GM23338 (cell line): ENCODE data around the gene PLEKHG4B. TPM values are rescaled to one million over a fixed set of nuclear protein-coding genes. Genes with fewer than 3 reads are reported as not detected.

Source experiments
- ATAC-seq: fragments of 200-7000 bp; cut with Tn5 transposase; 3 replicates; pipeline ENCODE4 v1.9.1; 2020
- DNase-seq: peaks from one replicate; pipeline ENCODE4 v3.0.0-alpha.2; 2015; ENCODE audit warnings: low spot score
- H2AFZ ChIP-seq: fragments of 200-600 bp; sonication (generic); 2 replicates; pipeline ENCODE4 v1.8.0; 2016; ENCODE audit warnings: antibody characterized with exemption, mild to moderate bottlenecking, moderate library complexity
- H3F3A ChIP-seq: fragments of 200-600 bp; sonication (generic); replicated peaks from 2 replicates; pipeline ENCODE4 v1.8.0; 2017; ENCODE audit warnings: antibody characterized with exemption, mixed run types, low read depth
- H3K27ac ChIP-seq: fragments of 200-600 bp; sonication (generic); 2 replicates; pipeline ENCODE4 v1.6.1; 2016; ENCODE audit warnings: low read depth
- H3K27me3 ChIP-seq: fragments of 200-600 bp; sonication (generic); 2 replicates; pipeline ENCODE4 v1.8.0; 2016; ENCODE audit warnings: mild to moderate bottlenecking, mixed run types, moderate library complexity; ENCODE audit not compliant: insufficient read depth
- H3K36me3 ChIP-seq: fragments of 200-600 bp; sonication (generic); 2 replicates; pipeline ENCODE4 v1.8.0; 2016; ENCODE audit warnings: mild to moderate bottlenecking; ENCODE audit not compliant: insufficient read depth
- H3K4me1 ChIP-seq: fragments of 200-600 bp; sonication (generic); 2 replicates; pipeline ENCODE4 v1.8.0; 2016; ENCODE audit warnings: mild to moderate bottlenecking, moderate library complexity; ENCODE audit not compliant: insufficient read depth
- H3K4me2 ChIP-seq: fragments of 200-600 bp; sonication (generic); 2 replicates; pipeline ENCODE4 v1.7.1; 2017; ENCODE audit warnings: mixed run types
- H3K4me3 ChIP-seq: fragments of 200-600 bp; sonication (generic); 2 replicates; pipeline ENCODE4 v1.6.1; 2016; ENCODE audit warnings: mixed run types
- H3K79me2 ChIP-seq: fragments of 200-600 bp; sonication (generic); replicated peaks from 2 replicates; pipeline ENCODE4 v1.8.0; 2017; ENCODE audit warnings: mild to moderate bottlenecking; ENCODE audit not compliant: insufficient read depth
- H3K9me2 ChIP-seq: fragments of 200-600 bp; sonication (generic); 2 replicates; pipeline ENCODE4 v1.8.0; 2017; ENCODE audit not compliant: insufficient read depth
- H4K20me1 ChIP-seq: fragments of 200-600 bp; sonication (generic); replicated peaks from 2 replicates; pipeline ENCODE4 v1.8.0; 2017; ENCODE audit warnings: mild to moderate bottlenecking; ENCODE audit not compliant: insufficient read depth
- H3K27ac Mint-ChIP-seq: 2 replicates; pipeline ENCODE4 v1.8.0; 2020; ENCODE audit warnings: inconsistent platforms, mild to moderate bottlenecking, moderate library complexity, mixed read lengths
- H3K27me3 Mint-ChIP-seq: 3 replicates; pipeline ENCODE4 v1.8.0; 2022; ENCODE audit warnings: low read depth, mild to moderate bottlenecking, moderate library complexity, mixed read lengths, inconsistent platforms; ENCODE audit not compliant: insufficient read depth, poor library complexity
- H3K36me3 Mint-ChIP-seq: 3 replicates; pipeline ENCODE4 v1.8.0; 2021; ENCODE audit warnings: low read depth, mild to moderate bottlenecking, inconsistent platforms, moderate library complexity, mixed read lengths
- H3K4me1 Mint-ChIP-seq: 3 replicates; pipeline ENCODE4 v1.8.0; 2020; ENCODE audit warnings: mild to moderate bottlenecking, inconsistent platforms, mixed read lengths
- H3K4me3 Mint-ChIP-seq: 3 replicates; pipeline ENCODE4 v1.8.0; 2021; ENCODE audit warnings: moderate library complexity, mild to moderate bottlenecking, inconsistent platforms, mixed read lengths
- H3K9me3 Mint-ChIP-seq: 3 replicates; pipeline ENCODE4 v1.8.0; 2020; ENCODE audit warnings: moderate library complexity, mild to moderate bottlenecking, inconsistent platforms, mixed read lengths
- CREB1 ChIP-seq: fragments of 250-450 bp; sonication (Bioruptor Pico); IDR thresholded peaks from 2 replicates; pipeline ENCODE4 v1.5.0; 2020; ENCODE audit warnings: low read depth, mild to moderate bottlenecking, moderate library complexity
- EZH2 ChIP-seq: fragments of 200-600 bp; sonication (generic); IDR thresholded peaks from one replicate; pipeline ENCODE4 v1.8.0; 2017; ENCODE audit warnings: antibody characterized with exemption, mild to moderate bottlenecking, low read depth; ENCODE audit not compliant: unreplicated experiment
- EZH2phosphoT487 ChIP-seq: fragments of 200-600 bp; sonication (generic); IDR thresholded peaks from one replicate; pipeline ENCODE4 v1.8.1; 2018; ENCODE audit warnings: antibody characterized with exemption; ENCODE audit not compliant: unreplicated experiment
- JUNB ChIP-seq: IDR thresholded peaks from one replicate; pipeline ENCODE4 v1.6.1; 2016; ENCODE audit warnings: antibody characterized with exemption; ENCODE audit not compliant: unreplicated experiment
- NANOG ChIP-seq: IDR thresholded peaks from 2 replicates; pipeline ENCODE4 v1.6.1; 2016; ENCODE audit warnings: antibody characterized with exemption, borderline replicate concordance
- POLR2AphosphoS5 ChIP-seq: IDR thresholded peaks from 2 replicates; pipeline ENCODE4 v1.6.1; 2016; ENCODE audit warnings: antibody characterized with exemption, low read depth
- STAT1 ChIP-seq: IDR thresholded peaks from one replicate; pipeline ENCODE4 v1.6.1; 2016; ENCODE audit warnings: antibody characterized with exemption; ENCODE audit not compliant: unreplicated experiment
- ZNF114 ChIP-seq: fragments of 250-450 bp; sonication (Bioruptor Pico); IDR thresholded peaks from 2 replicates; pipeline ENCODE4 v1.5.0; 2020; ENCODE audit warnings: mild to moderate bottlenecking, moderate library complexity
- ZNF331 ChIP-seq: fragments of 250-450 bp; sonication (Bioruptor Pico); IDR thresholded peaks from 2 replicates; pipeline ENCODE4 v1.5.0; 2020; ENCODE audit warnings: low read depth, mild to moderate bottlenecking, moderate library complexity
- polyA plus RNA-seq: library from polyadenylated mRNA; unstranded; fragments of >200 nt; fragmentation: Nextera tagmentation; extraction: Ambion mirVana; gene quantifications from 2 replicates; pipeline ENCODE4 v1.2.1, GENCODE V29; 2016
- total RNA-seq: library from RNA; depleted of rRNA; stranded (reverse); fragments of >200 nt; shearing (Covaris generic); gene quantifications from 2 replicates; pipeline ENCODE4 v1.2.3, GENCODE V29; 2014
- TF ChIP-seq, protein P1 (sequence below), 2 experiments: fragments of 200-600 bp in 1 of 2; sonication (generic) in 1 of 2; conservative IDR thresholded peaks; 2 replicates each; pipeline versions ENCODE4 v1.5.1 to v1.6.1; 2016 to 2017; ENCODE audit warnings: antibody characterized with exemption in 2 of 2, low read depth in 2 of 2, mild to moderate bottlenecking in 2 of 2, moderate library complexity in 1 of 2
- TF ChIP-seq, protein P2 (sequence below): IDR thresholded peaks from one replicate; pipeline ENCODE4 v1.6.1; 2018; ENCODE audit warnings: antibody characterized with exemption; ENCODE audit not compliant: unreplicated experiment
- TF ChIP-seq, protein P3 (sequence below): IDR thresholded peaks from 2 replicates; pipeline ENCODE4 v1.6.1; 2016; ENCODE audit warnings: antibody characterized with exemption
- TF ChIP-seq, protein P4 (sequence below): fragments of 250-450 bp; sonication (Bioruptor Pico); IDR thresholded peaks from 2 replicates; pipeline ENCODE4 v1.5.0; 2020; ENCODE audit warnings: mild to moderate bottlenecking, moderate library complexity

PLEKHG4B gene
- total and polyA plus RNA-seq, 2 experiments from 2014 or later: 33.5 to 54.8 TPM

GRCh38 chr5:174291-174600, 82.3 kb downstream of the PLEKHG4B start:
- H3K4me1 Mint-ChIP-seq: no peaks in the 10 kb centered on the region; the same call in 2 of the 3 replicates
- H3K4me1 ChIP-seq: no peaks in the 10 kb centered on the region
- H3K9me3 Mint-ChIP-seq: no peaks in the 10 kb centered on the region; the same call in 2 of the 3 replicates
- no peaks in the 10 kb centered on the region for H3K9me2 ChIP-seq
- H3K4me2 ChIP-seq: no peak overlapping the region
- no peak overlapping the region for H3K27ac Mint-ChIP-seq
- peaks cover 32% of the 10 kb centered on the region for H3K36me3 Mint-ChIP-seq
- H3K4me3 ChIP-seq: no peak overlapping the region
- no peak overlapping the region for H2AFZ ChIP-seq
- no peak overlapping the region for H3K4me3 Mint-ChIP-seq
- no peaks in the 10 kb centered on the region for H3K79me2 ChIP-seq
- H3K27me3 ChIP-seq: no peaks in the 10 kb centered on the region
- H3K36me3 ChIP-seq: no peaks in the 10 kb centered on the region
- H3K27ac ChIP-seq: no peak overlapping the region
- H4K20me1 ChIP-seq: no peaks in the 10 kb centered on the region
- TF ChIP-seq JUNB: no peak
- no peak for TF ChIP-seq POLR2AphosphoS5
- no peak for TF ChIP-seq CREB1 (CRISPR knock-in tag)
- TF ChIP-seq, protein P1, sequence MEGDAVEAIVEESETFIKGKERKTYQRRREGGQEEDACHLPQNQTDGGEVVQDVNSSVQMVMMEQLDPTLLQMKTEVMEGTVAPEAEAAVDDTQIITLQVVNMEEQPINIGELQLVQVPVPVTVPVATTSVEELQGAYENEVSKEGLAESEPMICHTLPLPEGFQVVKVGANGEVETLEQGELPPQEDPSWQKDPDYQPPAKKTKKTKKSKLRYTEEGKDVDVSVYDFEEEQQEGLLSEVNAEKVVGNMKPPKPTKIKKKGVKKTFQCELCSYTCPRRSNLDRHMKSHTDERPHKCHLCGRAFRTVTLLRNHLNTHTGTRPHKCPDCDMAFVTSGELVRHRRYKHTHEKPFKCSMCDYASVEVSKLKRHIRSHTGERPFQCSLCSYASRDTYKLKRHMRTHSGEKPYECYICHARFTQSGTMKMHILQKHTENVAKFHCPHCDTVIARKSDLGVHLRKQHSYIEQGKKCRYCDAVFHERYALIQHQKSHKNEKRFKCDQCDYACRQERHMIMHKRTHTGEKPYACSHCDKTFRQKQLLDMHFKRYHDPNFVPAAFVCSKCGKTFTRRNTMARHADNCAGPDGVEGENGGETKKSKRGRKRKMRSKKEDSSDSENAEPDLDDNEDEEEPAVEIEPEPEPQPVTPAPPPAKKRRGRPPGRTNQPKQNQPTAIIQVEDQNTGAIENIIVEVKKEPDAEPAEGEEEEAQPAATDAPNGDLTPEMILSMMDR (conservative IDR thresholded peaks at IDR 0.05; ENCODE audit: low read depth in 2 of 2): no peak
- no peak for TF ChIP-seq EZH2
- TF ChIP-seq, protein P2, sequence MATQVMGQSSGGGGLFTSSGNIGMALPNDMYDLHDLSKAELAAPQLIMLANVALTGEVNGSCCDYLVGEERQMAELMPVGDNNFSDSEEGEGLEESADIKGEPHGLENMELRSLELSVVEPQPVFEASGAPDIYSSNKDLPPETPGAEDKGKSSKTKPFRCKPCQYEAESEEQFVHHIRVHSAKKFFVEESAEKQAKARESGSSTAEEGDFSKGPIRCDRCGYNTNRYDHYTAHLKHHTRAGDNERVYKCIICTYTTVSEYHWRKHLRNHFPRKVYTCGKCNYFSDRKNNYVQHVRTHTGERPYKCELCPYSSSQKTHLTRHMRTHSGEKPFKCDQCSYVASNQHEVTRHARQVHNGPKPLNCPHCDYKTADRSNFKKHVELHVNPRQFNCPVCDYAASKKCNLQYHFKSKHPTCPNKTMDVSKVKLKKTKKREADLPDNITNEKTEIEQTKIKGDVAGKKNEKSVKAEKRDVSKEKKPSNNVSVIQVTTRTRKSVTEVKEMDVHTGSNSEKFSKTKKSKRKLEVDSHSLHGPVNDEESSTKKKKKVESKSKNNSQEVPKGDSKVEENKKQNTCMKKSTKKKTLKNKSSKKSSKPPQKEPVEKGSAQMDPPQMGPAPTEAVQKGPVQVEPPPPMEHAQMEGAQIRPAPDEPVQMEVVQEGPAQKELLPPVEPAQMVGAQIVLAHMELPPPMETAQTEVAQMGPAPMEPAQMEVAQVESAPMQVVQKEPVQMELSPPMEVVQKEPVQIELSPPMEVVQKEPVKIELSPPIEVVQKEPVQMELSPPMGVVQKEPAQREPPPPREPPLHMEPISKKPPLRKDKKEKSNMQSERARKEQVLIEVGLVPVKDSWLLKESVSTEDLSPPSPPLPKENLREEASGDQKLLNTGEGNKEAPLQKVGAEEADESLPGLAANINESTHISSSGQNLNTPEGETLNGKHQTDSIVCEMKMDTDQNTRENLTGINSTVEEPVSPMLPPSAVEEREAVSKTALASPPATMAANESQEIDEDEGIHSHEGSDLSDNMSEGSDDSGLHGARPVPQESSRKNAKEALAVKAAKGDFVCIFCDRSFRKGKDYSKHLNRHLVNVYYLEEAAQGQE: no peak
- no peak for TF ChIP-seq ZNF331 (CRISPR knock-in tag)
- TF ChIP-seq, protein P3, sequence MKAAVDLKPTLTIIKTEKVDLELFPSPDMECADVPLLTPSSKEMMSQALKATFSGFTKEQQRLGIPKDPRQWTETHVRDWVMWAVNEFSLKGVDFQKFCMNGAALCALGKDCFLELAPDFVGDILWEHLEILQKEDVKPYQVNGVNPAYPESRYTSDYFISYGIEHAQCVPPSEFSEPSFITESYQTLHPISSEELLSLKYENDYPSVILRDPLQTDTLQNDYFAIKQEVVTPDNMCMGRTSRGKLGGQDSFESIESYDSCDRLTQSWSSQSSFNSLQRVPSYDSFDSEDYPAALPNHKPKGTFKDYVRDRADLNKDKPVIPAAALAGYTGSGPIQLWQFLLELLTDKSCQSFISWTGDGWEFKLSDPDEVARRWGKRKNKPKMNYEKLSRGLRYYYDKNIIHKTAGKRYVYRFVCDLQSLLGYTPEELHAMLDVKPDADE: no peak
- no peak for TF ChIP-seq STAT1
- TF ChIP-seq ZNF114 (CRISPR knock-in tag): no peak
- no peak for TF ChIP-seq EZH2phosphoT487
- TF ChIP-seq NANOG: no peak
- TF ChIP-seq, protein P4, sequence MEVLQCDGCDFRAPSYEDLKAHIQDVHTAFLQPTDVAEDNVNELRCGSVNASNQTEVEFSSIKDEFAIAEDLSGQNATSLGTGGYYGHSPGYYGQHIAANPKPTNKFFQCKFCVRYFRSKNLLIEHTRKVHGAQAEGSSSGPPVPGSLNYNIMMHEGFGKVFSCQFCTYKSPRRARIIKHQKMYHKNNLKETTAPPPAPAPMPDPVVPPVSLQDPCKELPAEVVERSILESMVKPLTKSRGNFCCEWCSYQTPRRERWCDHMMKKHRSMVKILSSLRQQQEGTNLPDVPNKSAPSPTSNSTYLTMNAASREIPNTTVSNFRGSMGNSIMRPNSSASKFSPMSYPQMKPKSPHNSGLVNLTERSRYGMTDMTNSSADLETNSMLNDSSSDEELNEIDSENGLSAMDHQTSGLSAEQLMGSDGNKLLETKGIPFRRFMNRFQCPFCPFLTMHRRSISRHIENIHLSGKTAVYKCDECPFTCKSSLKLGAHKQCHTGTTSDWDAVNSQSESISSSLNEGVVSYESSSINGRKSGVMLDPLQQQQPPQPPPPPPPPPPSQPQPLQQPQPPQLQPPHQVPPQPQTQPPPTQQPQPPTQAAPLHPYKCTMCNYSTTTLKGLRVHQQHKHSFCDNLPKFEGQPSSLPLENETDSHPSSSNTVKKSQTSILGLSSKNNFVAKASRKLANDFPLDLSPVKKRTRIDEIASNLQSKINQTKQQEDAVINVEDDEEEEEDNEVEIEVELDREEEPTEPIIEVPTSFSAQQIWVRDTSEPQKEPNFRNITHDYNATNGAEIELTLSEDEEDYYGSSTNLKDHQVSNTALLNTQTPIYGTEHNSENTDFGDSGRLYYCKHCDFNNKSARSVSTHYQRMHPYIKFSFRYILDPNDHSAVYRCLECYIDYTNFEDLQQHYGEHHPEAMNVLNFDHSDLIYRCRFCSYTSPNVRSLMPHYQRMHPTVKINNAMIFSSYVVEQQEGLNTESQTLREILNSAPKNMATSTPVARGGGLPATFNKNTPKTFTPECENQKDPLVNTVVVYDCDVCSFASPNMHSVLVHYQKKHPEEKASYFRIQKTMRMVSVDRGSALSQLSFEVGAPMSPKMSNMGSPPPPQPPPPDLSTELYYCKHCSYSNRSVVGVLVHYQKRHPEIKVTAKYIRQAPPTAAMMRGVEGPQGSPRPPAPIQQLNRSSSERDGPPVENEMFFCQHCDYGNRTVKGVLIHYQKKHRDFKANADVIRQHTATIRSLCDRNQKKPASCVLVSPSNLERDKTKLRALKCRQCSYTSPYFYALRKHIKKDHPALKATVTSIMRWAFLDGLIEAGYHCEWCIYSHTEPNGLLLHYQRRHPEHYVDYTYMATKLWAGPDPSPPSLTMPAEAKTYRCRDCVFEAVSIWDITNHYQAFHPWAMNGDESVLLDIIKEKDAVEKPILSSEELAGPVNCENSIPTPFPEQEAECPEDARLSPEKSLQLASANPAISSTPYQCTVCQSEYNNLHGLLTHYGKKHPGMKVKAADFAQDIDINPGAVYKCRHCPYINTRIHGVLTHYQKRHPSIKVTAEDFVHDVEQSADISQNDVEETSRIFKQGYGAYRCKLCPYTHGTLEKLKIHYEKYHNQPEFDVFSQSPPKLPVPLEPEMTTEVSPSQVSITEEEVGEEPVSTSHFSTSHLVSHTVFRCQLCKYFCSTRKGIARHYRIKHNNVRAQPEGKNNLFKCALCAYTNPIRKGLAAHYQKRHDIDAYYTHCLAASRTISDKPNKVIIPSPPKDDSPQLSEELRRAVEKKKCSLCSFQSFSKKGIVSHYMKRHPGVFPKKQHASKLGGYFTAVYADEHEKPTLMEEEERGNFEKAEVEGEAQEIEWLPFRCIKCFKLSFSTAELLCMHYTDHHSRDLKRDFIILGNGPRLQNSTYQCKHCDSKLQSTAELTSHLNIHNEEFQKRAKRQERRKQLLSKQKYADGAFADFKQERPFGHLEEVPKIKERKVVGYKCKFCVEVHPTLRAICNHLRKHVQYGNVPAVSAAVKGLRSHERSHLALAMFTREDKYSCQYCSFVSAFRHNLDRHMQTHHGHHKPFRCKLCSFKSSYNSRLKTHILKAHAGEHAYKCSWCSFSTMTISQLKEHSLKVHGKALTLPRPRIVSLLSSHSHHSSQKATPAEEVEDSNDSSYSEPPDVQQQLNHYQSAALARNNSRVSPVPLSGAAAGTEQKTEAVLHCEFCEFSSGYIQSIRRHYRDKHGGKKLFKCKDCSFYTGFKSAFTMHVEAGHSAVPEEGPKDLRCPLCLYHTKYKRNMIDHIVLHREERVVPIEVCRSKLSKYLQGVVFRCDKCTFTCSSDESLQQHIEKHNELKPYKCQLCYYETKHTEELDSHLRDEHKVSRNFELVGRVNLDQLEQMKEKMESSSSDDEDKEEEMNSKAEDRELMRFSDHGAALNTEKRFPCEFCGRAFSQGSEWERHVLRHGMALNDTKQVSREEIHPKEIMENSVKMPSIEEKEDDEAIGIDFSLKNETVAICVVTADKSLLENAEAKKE (CRISPR knock-in tag): no peak
- H3F3A ChIP-seq: no peaks in the 10 kb centered on the region
- DNase-seq (no peak), ATAC-seq (no peak)
- peaks cover 7% of the 10 kb centered on the region for H3K27me3 Mint-ChIP-seq
